ENCODE measurements around the gene PTPN11.
"Not testable (repeated sequence)": the region's sequence is repeated elsewhere in the genome, so short reads cannot be mapped to it uniquely, and the experiment has no call there.

The PTPN11 gene

GRCh38 chr12:112413855-112414625 lies 4.7 kb upstream of the PTPN11 start:
- peaks cover 7% of the 10 kb centered on the region for H3K4me1 ChIP-seq (ENCODE audit: low read depth, poor library complexity, severe bottlenecking)
- no peaks in the 10 kb centered on the region for H4K20me1 ChIP-seq (ENCODE audit: insufficient read depth)
- H3K79me2 ChIP-seq (ENCODE audit: insufficient read depth, low read depth) = peaks cover 3% of the 10 kb centered on the region; the same call in 1 of the 2 replicates
- TF ChIP-seq CTCF (conservative IDR thresholded peaks at IDR 0.05; ENCODE audit: low read depth, low read length) = no peak
- no peak overlapping the region for H3K4me3 ChIP-seq (IDR thresholded peaks at IDR 0.05; ENCODE audit: insufficient read depth, low read depth, low read length)
- no peak overlapping the region for H3K4me2 ChIP-seq
- H3K27me3 ChIP-seq (ENCODE audit: insufficient read depth, low read depth) = no peaks in the 10 kb centered on the region
- no peaks in the 10 kb centered on the region for H3K36me3 ChIP-seq (ENCODE audit: insufficient read depth)
- H3K9ac ChIP-seq = no peak overlapping the region
- no peak overlapping the region for H2AFZ ChIP-seq (ENCODE audit: low read depth)
- H3K27ac ChIP-seq = no peak overlapping the region

- not testable (repeated sequence) for H3K9ac ChIP-seq, H3K4me2 ChIP-seq
Observed at GRCh38 chr12:112415457-112415856, 3.3 kb upstream of the PTPN11 start.

GRCh38 chr12:112418273-112418607 lies 507 bp upstream of the PTPN11 start:
- no peaks in the 10 kb centered on the region; the same call in 1 of the 2 replicates for H4K20me1 ChIP-seq (ENCODE audit: insufficient read depth)
- peak overlapping the region; percentile 42; the same call in 1 of the 2 replicates for H3K4me2 ChIP-seq
- H3K4me3 ChIP-seq (IDR thresholded peaks at IDR 0.05; ENCODE audit: insufficient read depth, low read depth, low read length) = no peak overlapping the region
- peaks cover 25% of the 10 kb centered on the region for H3K4me1 ChIP-seq (ENCODE audit: low read depth, poor library complexity, severe bottlenecking)
- no peak for TF ChIP-seq CTCF (conservative IDR thresholded peaks at IDR 0.05; ENCODE audit: low read depth, low read length)
- H3K9ac ChIP-seq = peak overlapping the region; percentile 81
- no peaks in the 10 kb centered on the region for H3K36me3 ChIP-seq (ENCODE audit: insufficient read depth)
- peaks cover 38% of the 10 kb centered on the region for H3K79me2 ChIP-seq (ENCODE audit: insufficient read depth, low read depth)
- no peaks in the 10 kb centered on the region for H3K27me3 ChIP-seq (ENCODE audit: insufficient read depth, low read depth)
- H2AFZ ChIP-seq (ENCODE audit: low read depth) = peak overlapping the region; percentile 85
- H3K27ac ChIP-seq = peak overlapping the region; percentile 78

More at GRCh38 chr12:112415457-112415856, 3.3 kb upstream of the PTPN11 start:
- not testable (repeated sequence) for H3K27me3 ChIP-seq (ENCODE audit: insufficient read depth, low read depth); H2AFZ ChIP-seq (ENCODE audit: low read depth); H3K36me3 ChIP-seq (ENCODE audit: insufficient read depth); H3K27ac ChIP-seq; H3K4me3 ChIP-seq (IDR thresholded peaks at IDR 0.05; ENCODE audit: insufficient read depth, low read depth, low read length); H4K20me1 ChIP-seq (ENCODE audit: insufficient read depth)
- Histone ChIP-seq H3K4me1 (ENCODE audit: low read depth, poor library complexity, severe bottlenecking) (peaks cover 14% of the 10 kb centered on the region), H3K79me2 (ENCODE audit: insufficient read depth, low read depth) (peaks cover 13% of the 10 kb centered on the region)

- Histone ChIP-seq H3K4me3 (IDR thresholded peaks at IDR 0.05; ENCODE audit: insufficient read depth, low read depth, low read length) (no peak overlapping the region), H3K9ac (peak overlapping the region; percentile 81), H3K79me2 (ENCODE audit: insufficient read depth, low read depth) (peaks cover 50% of the 10 kb centered on the region), H3K4me2 (peak overlapping the region; percentile 79), H2AFZ (ENCODE audit: low read depth) (peak overlapping the region; percentile 26; the same call in 1 of the 2 replicates), H3K36me3 (ENCODE audit: insufficient read depth) (no peaks in the 10 kb centered on the region), H3K4me1 (ENCODE audit: low read depth, poor library complexity, severe bottlenecking) (peaks cover 25% of the 10 kb centered on the region), H3K27me3 (ENCODE audit: insufficient read depth, low read depth) (no peaks in the 10 kb centered on the region), H4K20me1 (ENCODE audit: insufficient read depth) (no peaks in the 10 kb centered on the region; the same call in 1 of the 2 replicates), H3K27ac (peak overlapping the region; percentile 78)
- TF ChIP-seq CTCF (conservative IDR thresholded peaks at IDR 0.05; ENCODE audit: low read depth, low read length) = peak; percentile 22; the same call in 1 of the 2 replicates
Observed at GRCh38 chr12:112419297-112420133, 768 bp downstream of the PTPN11 start.
